Breast epithelium (tissue), 3 donors: ENCODE measurements around the gene DDC.

Experiments
- CTCF ChIP-seq, 3 donors: fragments of 450-650 bp; IDR thresholded peaks; one replicate each; pipeline ENCODE4 v1.5.1; 2016 to 2017; ENCODE audit warnings: antibody characterized with exemption in 3 of 3, mild to moderate bottlenecking in 3 of 3, moderate library complexity in 3 of 3
- POLR2A ChIP-seq: fragments of 450-650 bp; IDR thresholded peaks from one replicate; pipeline ENCODE4 v1.6.1; 2016; ENCODE audit warnings: antibody characterized with exemption, mild to moderate bottlenecking, moderate library complexity
- POLR2AphosphoS5 ChIP-seq, 3 donors: sonication (generic); formaldehyde crosslinking; IDR thresholded peaks; one replicate each; pipeline ENCODE4 v1.6.1; 2017; ENCODE audit warnings: antibody characterized with exemption in 3 of 3

- TF ChIP-seq CTCF (IDR thresholded peaks at IDR 0.05) (no peak), POLR2A (no peak), POLR2AphosphoS5 (IDR thresholded peaks at IDR 0.05) (no peak)
These were observed 4.3 kb downstream of the DDC start for GRCh38 chr7:50560865-50561351.
